ENCODE results near the gene EVC2. TPM values are rescaled to one million over a fixed set of nuclear protein-coding genes. Genes with fewer than 3 reads are reported as not detected.
A peak's percentile ranks its signal among the peaks of the same experiment; 100 is the strongest.

EVC2 gene
- total RNA-seq, 1 donor from 2014 or later = 14.7 TPM

DNA sequence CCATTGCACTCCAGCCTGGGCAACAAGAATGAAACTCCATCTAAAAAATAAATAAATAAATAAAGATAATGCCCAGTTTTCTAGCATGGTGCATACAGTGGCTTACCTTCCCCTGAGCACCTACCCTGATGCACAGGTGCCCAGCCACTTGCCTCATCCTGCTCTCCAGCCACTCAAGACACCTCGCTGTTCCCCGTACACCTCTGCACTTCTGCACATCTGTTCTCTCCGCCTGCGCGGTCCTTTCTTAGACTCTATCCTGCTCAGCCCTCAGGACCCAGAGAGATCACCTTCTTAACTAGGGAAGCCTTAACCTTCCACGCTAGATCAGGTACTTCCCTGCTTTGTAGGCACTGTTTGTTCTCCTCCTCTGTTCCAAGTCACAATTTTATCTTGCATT, 5.5 kb upstream of the EVC2 start:
- no peak for DNase-seq (ENCODE audit: low read depth)

- DNase-seq (ENCODE audit: low read depth) = no peak
Measured at GRCh38 chr4:5712931-5713330, 4.6 kb upstream of the EVC2 start.

DNA sequence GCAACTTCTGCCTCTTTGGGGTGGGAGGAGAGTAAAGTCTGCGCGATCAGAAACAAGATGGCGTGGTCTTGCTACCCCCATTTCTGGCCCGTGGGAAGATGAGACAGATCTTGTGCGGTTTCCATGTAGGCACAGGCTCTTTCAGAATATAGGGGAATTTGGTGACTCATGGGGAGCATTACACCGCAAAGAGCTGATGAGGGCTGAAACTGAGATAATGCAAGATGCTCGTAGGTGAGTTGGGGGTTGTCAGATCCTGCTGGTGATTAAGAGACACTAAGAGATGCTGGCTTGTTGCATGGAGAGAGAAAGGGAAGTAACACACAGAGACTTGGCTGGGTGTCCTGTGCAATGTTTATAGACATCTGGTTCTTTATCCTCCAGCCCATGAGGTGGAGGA, 4.2 kb upstream of the EVC2 start:
- peak; percentile 74 for DNase-seq (ENCODE audit: low read depth)

DNA sequence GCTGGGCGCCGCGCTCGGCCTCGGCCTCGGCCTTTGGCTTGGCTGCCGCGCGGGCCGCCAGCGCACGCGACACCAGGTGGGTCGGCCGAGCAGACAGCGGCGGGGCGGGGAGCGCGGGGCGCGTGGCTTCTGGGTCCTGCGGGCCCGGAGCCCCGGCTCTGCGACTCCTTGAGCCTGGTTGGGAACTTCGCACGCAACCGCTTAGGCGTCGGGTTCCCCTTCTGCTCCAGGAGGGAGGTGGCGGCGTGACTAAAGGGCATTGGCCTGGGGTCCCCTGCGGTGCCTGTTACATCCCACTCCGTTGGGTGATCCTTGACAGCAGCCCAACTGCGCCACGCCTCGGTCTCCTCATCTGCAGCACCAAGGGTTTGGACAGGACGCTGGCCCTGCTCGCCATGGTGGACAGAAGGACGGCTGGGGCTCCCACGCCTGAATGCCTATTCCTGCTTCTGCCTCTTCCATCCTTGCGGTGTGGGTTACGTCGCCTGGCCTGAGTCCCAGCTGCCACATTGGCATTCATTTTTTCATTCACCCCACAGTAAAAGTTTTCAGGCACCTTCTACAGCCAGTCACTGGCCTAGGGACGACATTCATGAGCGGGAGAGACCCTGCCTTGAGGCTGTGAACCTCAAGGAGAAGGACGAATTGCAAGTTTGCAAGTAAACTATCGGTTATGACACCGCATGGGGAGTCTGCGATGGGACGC, 3.3 kb upstream of the EVC2 start:
- no peak for DNase-seq (ENCODE audit: low read depth)

DNA sequence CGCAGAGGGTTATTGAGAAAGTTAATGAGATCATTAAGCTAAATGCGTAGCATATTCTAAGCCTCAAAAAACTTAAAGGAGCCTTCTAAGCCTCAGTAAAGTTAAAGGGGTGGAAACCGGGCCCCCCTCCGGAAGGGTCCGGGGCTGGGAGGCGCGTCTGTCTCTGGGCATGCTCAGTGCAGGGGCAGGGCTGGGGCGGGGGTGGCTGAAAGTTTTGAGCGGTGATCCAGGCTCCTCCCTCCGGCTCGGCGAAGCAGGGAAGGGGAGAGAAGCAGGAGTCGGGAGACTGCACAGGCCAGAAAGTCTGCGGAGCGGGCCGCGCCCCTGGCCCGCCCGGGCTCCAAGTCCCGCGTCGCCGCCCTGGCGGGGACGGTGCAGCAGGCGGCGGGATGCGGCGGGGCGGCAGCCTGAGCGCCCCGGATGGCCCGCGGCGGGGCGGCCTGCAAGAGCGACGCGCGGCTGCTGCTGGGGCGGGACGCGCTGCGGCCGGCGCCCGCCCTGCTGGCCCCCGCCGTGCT, 2.7 kb upstream of the EVC2 start, which contains the start of gene EVC:
Gene EVC (plus strand): TSS at position 241 of the 518 bp plus-strand sequence. CDS start 180 bp downstream, at position 421.
- DNase-seq (ENCODE audit: low read depth) = peak; percentile 60

DNA sequence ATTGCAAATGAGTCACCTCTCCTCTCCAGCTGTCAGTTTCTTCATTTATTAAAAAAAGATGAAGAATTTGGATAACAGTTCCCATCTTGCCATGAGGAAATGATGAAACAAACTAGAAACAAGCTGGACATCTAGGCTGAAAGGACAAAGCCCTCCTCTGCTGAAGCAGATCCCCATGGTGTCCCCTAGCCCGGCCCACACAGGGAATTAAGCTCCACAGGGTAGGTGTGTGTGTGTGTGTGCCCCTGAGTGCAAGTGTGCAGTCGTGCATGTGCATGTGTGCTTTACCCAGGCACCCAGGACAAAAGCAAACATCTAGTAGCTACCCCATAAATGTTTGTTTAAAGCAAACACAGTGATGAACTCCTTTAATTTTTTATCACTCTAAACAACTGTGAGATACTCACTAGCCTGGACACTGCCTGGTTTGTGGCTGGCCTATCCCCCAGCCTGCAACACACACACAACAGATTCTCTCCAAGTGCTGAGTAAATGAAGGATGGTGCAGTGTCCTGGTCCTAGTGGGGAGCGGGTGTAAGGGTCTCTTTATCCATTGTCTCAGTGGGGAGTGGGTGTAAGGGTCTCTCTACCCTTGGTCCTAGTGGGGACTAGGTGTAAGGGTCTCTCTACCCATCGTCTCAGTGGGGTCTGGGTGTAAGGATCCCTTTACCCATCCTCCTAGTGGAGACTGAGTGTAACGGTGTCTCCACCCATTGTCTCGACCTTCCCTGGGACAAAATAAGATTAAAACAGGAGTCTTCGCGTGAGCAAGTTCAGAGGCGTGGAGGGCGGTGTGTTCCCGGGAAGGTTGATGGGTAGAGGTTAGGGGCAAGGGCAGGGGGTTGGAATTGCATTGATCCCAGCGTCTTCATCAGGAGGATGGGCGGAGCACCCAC, 2.0 kb upstream of the EVC2 start:
- peak; percentile 42 for DNase-seq (ENCODE audit: low read depth)

- no peak for DNase-seq (ENCODE audit: low read depth)
Measured at GRCh38 chr4:5709207-5709575, 832 bp upstream of the EVC2 start.

DNA sequence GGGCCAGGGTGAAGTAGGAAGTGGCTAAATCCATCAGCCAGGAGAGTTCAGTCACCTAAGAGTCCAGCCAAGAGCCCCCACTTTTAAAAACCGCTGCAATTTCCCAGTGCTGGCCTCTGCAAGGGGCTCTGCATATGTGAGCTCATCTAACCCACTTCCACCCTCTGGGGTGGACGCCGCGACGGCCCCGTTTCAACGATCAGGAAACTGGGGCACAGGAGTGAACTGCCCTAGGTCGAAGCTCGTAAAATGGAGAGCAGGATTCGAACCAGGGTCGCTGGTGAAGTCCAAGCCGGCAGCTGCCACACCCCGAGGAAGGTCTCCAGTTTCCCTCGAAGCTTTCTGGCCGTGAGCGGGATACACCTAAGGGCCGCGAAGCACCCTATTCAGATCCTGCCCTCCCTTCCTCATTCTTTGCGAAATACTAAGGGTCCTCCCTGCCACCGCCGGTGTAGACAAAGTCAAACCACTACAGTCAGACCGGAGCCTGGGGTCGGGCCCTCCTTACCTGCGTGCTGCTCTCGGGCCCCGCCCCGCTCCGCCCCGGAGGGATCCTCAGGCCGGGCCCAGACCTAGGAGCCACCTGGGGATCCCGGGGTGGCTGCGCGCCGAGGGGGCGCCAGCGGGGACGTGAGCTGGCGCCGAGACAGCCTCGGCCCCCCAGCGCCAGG, 446 bp downstream of the EVC2 start:
- DNase-seq (ENCODE audit: low read depth) = no peak

GRCh38 chr4:5707366-5707765, 993 bp downstream of the EVC2 start:
- no peak for DNase-seq (ENCODE audit: low read depth)

DNA sequence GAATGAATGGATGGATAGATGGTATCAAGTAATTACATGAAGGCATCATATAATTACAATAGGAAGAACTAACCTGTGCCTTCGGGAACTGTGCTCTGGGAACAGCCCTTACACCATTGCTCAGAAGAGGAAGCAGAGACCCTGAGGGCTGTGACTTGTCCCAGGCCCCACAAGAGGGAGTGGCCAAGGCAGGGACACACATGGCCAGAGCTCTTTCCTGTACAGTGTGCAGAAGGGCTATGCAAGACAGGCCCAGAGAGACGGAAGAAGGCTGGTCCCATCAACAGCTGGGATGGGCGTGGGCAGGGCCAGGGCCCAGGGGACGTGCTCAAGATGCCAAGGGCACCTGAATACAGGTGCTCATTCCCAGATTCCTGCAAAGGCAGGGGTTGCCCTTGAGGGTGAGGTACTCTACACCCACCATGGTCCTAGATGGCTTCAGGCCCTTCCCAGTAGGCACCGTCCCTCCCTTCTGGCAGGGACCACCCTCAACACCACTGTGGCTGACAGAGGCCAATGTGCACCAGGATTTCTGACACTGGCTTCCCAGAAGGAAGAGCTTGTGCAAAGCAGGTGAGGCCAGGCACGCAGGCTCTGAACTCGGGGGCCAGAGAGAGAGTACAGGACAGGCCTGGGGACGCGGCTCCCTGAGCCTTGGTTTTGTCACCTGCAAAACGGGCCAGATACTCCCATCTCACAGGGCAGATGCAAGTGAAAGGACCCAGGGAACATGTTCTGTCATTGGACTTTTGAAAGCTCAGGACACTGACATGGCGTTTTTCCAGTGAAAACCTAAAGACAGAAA, 1.7 kb downstream of the EVC2 start:
- DNase-seq (ENCODE audit: low read depth) = no peak

DNA sequence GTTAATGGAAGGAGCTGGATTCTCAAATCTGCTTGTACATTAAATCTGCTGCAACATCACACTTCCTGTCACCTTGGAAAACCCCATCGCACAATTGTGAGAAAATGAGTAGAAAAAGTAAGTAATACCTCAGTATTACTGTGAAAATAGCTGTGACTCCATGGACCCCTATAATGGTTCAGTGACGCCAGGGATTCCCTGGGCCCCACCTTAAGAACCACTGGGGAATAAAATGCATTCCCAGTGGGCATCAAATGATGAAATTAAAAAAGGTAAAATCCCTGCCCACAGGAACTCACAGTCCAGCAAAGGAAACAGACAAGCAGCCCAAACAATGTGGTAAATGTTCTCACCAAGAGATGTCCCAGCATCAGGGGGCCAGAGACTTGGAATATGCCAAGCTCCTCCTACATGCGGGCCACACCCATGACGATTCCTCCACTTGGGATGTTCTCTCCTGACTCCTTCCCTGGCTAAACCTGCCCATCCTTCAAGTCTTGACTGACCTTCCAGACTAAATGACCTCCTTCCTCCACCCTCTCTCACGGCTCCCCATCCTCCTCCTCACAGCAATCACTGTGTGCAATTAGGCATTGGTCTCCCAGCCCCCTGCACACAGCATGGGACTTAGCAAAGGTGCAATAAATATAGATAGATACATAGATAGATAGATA, 2.6 kb downstream of the EVC2 start:
- no peak for DNase-seq (ENCODE audit: low read depth)

DNA sequence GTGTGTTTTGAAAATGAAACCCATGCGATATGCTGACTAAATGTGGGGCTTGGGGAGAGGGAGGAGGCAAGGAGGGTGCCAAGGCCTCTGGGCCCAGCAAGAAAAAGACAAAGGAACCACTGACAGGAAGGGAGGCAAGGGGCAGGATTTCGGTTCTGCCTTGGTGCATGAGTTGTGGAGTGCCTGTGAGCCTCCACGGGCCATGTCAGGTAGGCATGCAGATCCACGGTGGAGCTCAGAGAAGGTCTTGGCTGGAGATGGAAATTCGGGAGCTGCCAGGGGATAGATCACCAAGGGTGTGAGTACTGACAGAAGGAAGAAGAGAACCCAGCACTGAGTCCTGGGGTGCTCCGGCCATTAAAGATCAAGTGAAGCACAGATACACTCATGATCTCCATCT, 4.1 kb downstream of the EVC2 start:
- DNase-seq (ENCODE audit: low read depth) = no peak

GRCh38 chr4:5703831-5704230, 4.5 kb downstream of the EVC2 start:
- DNase-seq (ENCODE audit: low read depth) = no peak

- no peak for DNase-seq (ENCODE audit: low read depth)
Measured at GRCh38 chr4:5701971-5702370, 6.4 kb downstream of the EVC2 start.

GRCh38 chr4:5700459-5700858, 7.9 kb downstream of the EVC2 start:
- DNase-seq (ENCODE audit: low read depth) = no peak

GRCh38 chr4:5696341-5696740, 12.0 kb downstream of the EVC2 start:
- no peak for DNase-seq (ENCODE audit: low read depth)

- DNase-seq (ENCODE audit: low read depth) = peak; percentile 33
Measured at GRCh38 chr4:5693871-5694270, 14.5 kb downstream of the EVC2 start.

GRCh38 chr4:5691491-5692132, 16.7 kb downstream of the EVC2 start:
- no peak for DNase-seq (ENCODE audit: low read depth)

GRCh38 chr4:5689065-5689464, 19.3 kb downstream of the EVC2 start:
- no peak for DNase-seq (ENCODE audit: low read depth)

DNA sequence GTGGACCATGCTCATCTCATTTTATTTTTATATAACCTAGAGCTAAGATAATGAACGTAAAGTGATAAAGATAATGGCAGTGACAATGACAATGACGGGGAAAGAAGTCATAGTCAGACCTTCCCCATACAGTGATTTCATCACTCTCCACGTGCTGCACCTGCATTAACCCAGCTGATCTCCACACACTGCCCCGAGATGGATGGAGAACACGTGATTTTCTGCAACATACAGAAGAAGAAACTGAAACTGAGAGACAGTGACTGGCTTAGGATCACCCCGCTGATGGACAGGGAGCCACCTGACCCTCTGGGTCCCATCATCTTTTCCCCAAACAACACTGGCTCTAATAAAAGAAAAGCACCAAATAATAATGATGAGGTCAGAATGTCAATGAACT, 22.0 kb downstream of the EVC2 start:
- DNase-seq (ENCODE audit: low read depth) = no peak

Measured in renal cortical epithelial cell (primary cell).